ENCODE results near the gene PDZRN3.

DNA sequence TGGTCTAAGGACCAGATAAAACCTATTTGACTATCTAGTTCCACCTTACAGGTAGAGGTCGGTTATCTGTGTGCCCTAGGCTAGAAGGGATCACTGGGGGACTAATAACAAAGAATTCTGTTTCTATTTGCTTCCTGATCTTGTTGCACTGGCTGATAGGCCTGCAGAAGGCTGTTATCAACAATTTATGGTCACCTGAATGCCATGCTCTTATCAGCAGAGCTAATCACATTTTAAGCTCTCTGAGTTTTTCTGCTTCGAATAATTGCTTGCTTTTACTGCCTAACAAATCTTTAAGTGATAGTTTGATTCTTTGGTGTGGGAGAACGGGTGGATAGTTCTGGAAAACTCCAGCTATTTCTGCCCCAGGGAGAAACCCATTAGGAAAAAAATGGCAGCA lies 263.1 kb downstream of the PDZRN3 start:
- TF ChIP-seq, protein P1, sequence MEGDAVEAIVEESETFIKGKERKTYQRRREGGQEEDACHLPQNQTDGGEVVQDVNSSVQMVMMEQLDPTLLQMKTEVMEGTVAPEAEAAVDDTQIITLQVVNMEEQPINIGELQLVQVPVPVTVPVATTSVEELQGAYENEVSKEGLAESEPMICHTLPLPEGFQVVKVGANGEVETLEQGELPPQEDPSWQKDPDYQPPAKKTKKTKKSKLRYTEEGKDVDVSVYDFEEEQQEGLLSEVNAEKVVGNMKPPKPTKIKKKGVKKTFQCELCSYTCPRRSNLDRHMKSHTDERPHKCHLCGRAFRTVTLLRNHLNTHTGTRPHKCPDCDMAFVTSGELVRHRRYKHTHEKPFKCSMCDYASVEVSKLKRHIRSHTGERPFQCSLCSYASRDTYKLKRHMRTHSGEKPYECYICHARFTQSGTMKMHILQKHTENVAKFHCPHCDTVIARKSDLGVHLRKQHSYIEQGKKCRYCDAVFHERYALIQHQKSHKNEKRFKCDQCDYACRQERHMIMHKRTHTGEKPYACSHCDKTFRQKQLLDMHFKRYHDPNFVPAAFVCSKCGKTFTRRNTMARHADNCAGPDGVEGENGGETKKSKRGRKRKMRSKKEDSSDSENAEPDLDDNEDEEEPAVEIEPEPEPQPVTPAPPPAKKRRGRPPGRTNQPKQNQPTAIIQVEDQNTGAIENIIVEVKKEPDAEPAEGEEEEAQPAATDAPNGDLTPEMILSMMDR (conservative IDR thresholded peaks at IDR 0.05 in 1 of 2, IDR thresholded peaks at IDR 0.05 in 1 of 2; ENCODE audit: extremely low read depth in 1 of 2, insufficient read depth in 1 of 2, low read depth in 1 of 2, low read length in 2 of 2): no peak
- TF ChIP-seq EZH2 (IDR thresholded peaks at IDR 0.05; ENCODE audit: borderline replicate concordance, low read length): no peak

Measured in mammary epithelial cell (primary cell).